ENCODE results near the gene FGF16.

DNA sequence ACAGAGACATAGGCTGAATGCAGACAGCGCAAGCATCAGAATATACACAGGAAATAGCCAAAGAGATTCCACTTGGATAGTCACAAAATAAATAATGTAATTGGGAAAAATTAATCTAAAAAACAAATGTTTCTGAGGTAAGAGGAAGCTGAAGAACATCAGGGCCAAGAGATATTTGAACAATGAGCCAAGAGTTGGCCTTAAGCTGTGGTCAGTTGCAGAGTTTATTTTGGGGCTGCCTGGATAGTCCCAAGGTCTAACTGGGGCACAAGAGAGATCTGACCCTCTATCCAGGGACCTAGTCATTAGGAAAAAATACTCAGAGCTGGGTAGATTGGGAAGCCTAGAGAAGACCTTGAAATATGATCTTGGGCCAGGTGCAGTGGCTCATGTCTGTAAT lies 31.3 kb upstream of the FGF16 start:
- TF ChIP-seq, protein P1, sequence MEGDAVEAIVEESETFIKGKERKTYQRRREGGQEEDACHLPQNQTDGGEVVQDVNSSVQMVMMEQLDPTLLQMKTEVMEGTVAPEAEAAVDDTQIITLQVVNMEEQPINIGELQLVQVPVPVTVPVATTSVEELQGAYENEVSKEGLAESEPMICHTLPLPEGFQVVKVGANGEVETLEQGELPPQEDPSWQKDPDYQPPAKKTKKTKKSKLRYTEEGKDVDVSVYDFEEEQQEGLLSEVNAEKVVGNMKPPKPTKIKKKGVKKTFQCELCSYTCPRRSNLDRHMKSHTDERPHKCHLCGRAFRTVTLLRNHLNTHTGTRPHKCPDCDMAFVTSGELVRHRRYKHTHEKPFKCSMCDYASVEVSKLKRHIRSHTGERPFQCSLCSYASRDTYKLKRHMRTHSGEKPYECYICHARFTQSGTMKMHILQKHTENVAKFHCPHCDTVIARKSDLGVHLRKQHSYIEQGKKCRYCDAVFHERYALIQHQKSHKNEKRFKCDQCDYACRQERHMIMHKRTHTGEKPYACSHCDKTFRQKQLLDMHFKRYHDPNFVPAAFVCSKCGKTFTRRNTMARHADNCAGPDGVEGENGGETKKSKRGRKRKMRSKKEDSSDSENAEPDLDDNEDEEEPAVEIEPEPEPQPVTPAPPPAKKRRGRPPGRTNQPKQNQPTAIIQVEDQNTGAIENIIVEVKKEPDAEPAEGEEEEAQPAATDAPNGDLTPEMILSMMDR (IDR thresholded peaks at IDR 0.05; ENCODE audit: low read depth, low read length) = no peak
- TF ChIP-seq POLR2A (IDR thresholded peaks at IDR 0.05; ENCODE audit: extremely low read depth, insufficient read length) = no peak
- TF ChIP-seq, protein P2, sequence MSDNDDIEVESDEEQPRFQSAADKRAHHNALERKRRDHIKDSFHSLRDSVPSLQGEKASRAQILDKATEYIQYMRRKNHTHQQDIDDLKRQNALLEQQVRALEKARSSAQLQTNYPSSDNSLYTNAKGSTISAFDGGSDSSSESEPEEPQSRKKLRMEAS (IDR thresholded peaks at IDR 0.05; ENCODE audit: low read depth, low read length) = no peak
